Prostate gland (tissue), 2 donors: Measurements from ENCODE around the gene MALRD1. TPM values are rescaled to one million over a fixed set of nuclear protein-coding genes. Genes with fewer than 3 reads are reported as not detected.

ENCODE experiments used
- DNase-seq: peaks from one replicate; pipeline ENCODE4 v3.0.0-alpha.2; 2019; ENCODE audit warnings: low spot score
- H3K27ac ChIP-seq, 2 donors: fragments of 200-600 bp; sonication (generic); 2 replicates each; pipeline ENCODE4 v1.5.1; 2017 to 2019
- H3K27me3 ChIP-seq: fragments of 200-600 bp; sonication (generic); replicated peaks from 2 replicates; pipeline ENCODE4 v1.5.1; 2019; ENCODE audit not compliant: insufficient read depth
- H3K36me3 ChIP-seq, 2 donors: fragments of 200-600 bp; sonication (generic); 1 replicate in 1 of 2; 2 replicates in 1 of 2; pipeline versions ENCODE4 v1.5.1 to v1.8.1; 2017 to 2019
- H3K4me1 ChIP-seq: fragments of 200-600 bp; sonication (generic); replicated peaks from 2 replicates; pipeline ENCODE4 v1.5.1; 2019
- H3K4me3 ChIP-seq, 2 donors: fragments of 200-600 bp; sonication (generic); 2 replicates each; pipeline ENCODE4 v1.5.1; 2017 to 2019
- H3K9me3 ChIP-seq: fragments of 200-600 bp; sonication (generic); 2 replicates; pipeline ENCODE4 v1.5.1; 2017
- CTCF ChIP-seq, 4 experiments: fragments of 200-600 bp in 2 of 4; fragments of 450-650 bp in 2 of 4; sonication (generic) in 2 of 4; IDR thresholded peaks; 1 replicate in 3 of 4; 2 replicates in 1 of 4; pipeline ENCODE4 v1.5.1; 2016 to 2019; ENCODE audit warnings: antibody characterized with exemption in 4 of 4, mild to moderate bottlenecking in 2 of 4, moderate library complexity in 2 of 4
- POLR2A ChIP-seq: fragments of 450-650 bp; IDR thresholded peaks from one replicate; pipeline ENCODE4 v1.6.1; 2016; ENCODE audit warnings: antibody characterized with exemption, mild to moderate bottlenecking
- POLR2AphosphoS5 ChIP-seq: sonication (generic); formaldehyde crosslinking; IDR thresholded peaks from one replicate; pipeline ENCODE4 v1.6.1; 2017; ENCODE audit warnings: antibody characterized with exemption
- WGBS: methylation state at CpG from one replicate; pipeline ENCODE4 v1.1.5; 2018; 5-methylcytosine and 5-hydroxymethylcytosine counted together
- intact Hi-C: fragments of 100-400 bp; cut with DNase I; formaldehyde crosslinking; loops from one replicate; pipeline ENCODE4 v1.14.2; 2022
- total RNA-seq, 2 donors: library from RNA; depleted of rRNA; stranded (reverse); fragments of >200 nt; gene quantifications; one replicate each; pipeline ENCODE4 v1.1.0, GENCODE V29; 2016

MALRD1 gene
- total RNA-seq, 2 donors from 2014 or later = 2.1 TPM; not detected in 1

GRCh38 chr10:19688344-19688743, 639.7 kb downstream of the MALRD1 start:
- H3K9me3 ChIP-seq = no peaks in the 10 kb centered on the region
- no peak overlapping the region for H3K27ac ChIP-seq
- H3K27me3 ChIP-seq = no peaks in the 10 kb centered on the region
- TF ChIP-seq POLR2A = no peak
- TF ChIP-seq CTCF (IDR thresholded peaks at IDR 0.05) = no peak
- no peak for TF ChIP-seq POLR2AphosphoS5
- no peaks in the 10 kb centered on the region for H3K4me1 ChIP-seq
- no peaks in the 10 kb centered on the region for H3K36me3 ChIP-seq
- no peak for DNase-seq
- H3K4me3 ChIP-seq = no peak overlapping the region
- 83% methylated on average over 3 of the region's 3 CpGs for WGBS
- intact Hi-C loops = no loop called here

- Histone ChIP-seq H3K27ac (no peak overlapping the region), H3K4me1 (no peaks in the 10 kb centered on the region), H3K27me3 (no peaks in the 10 kb centered on the region), H3K9me3 (no peaks in the 10 kb centered on the region), H3K36me3 (no peaks in the 10 kb centered on the region), H3K4me3 (no peak overlapping the region)
- TF ChIP-seq CTCF (IDR thresholded peaks at IDR 0.05) (no peak), POLR2AphosphoS5 (no peak), POLR2A (no peak)
- intact Hi-C loops = no loop called here
- WGBS = 76% methylated on average over 3 of the region's 3 CpGs
- DNase-seq = no peak
These were observed 640.6 kb downstream of the MALRD1 start for GRCh38 chr10:19689231-19689630.

- no peak for TF ChIP-seq CTCF (IDR thresholded peaks at IDR 0.05)
- no peak for TF ChIP-seq POLR2A
- no peak for TF ChIP-seq POLR2AphosphoS5
- intact Hi-C loops = no loop called here
- no peaks in the 10 kb centered on the region for H3K9me3 ChIP-seq
- WGBS = 81% methylated on average over 3 of the region's 3 CpGs
- no peaks in the 10 kb centered on the region for H3K4me1 ChIP-seq
- H3K27me3 ChIP-seq = no peaks in the 10 kb centered on the region
- no peak overlapping the region for H3K27ac ChIP-seq
- no peak overlapping the region for H3K4me3 ChIP-seq
- DNase-seq = no peak
- no peaks in the 10 kb centered on the region for H3K36me3 ChIP-seq
These were observed 650.7 kb downstream of the MALRD1 start for GRCh38 chr10:19699299-19699698.

GRCh38 chr10:19701427-19702052, 652.9 kb downstream of the MALRD1 start:
- TF ChIP-seq POLR2AphosphoS5 = no peak
- TF ChIP-seq CTCF (IDR thresholded peaks at IDR 0.05) = no peak
- TF ChIP-seq POLR2A = no peak
- H3K27me3 ChIP-seq = no peaks in the 10 kb centered on the region
- no peaks in the 10 kb centered on the region for H3K9me3 ChIP-seq
- no peak overlapping the region for H3K4me3 ChIP-seq
- intact Hi-C loops = no loop called here
- DNase-seq = no peak
- H3K4me1 ChIP-seq = no peaks in the 10 kb centered on the region
- no peak overlapping the region for H3K27ac ChIP-seq
- no peaks in the 10 kb centered on the region for H3K36me3 ChIP-seq
- 91% methylated on average over 4 of the region's 4 CpGs for WGBS

GRCh38 chr10:19702215-19702614, 653.6 kb downstream of the MALRD1 start:
- Histone ChIP-seq H3K27me3 (no peaks in the 10 kb centered on the region), H3K4me1 (no peaks in the 10 kb centered on the region), H3K27ac (no peak overlapping the region), H3K4me3 (no peak overlapping the region), H3K36me3 (no peaks in the 10 kb centered on the region), H3K9me3 (no peaks in the 10 kb centered on the region)
- DNase-seq = no peak
- WGBS = 89% methylated on average over 2 of the region's 2 CpGs
- no peak for TF ChIP-seq CTCF (IDR thresholded peaks at IDR 0.05)
- TF ChIP-seq POLR2AphosphoS5 = no peak
- TF ChIP-seq POLR2A = no peak
- intact Hi-C loops = no loop called here
